ENCODE measurements around the gene TMEM107. TPM values are rescaled to one million over a fixed set of nuclear protein-coding genes. Genes with fewer than 3 reads are reported as not detected.

The TMEM107 gene
- total RNA-seq, 1 experiment from 2014 or later = 30.1 TPM

DNA sequence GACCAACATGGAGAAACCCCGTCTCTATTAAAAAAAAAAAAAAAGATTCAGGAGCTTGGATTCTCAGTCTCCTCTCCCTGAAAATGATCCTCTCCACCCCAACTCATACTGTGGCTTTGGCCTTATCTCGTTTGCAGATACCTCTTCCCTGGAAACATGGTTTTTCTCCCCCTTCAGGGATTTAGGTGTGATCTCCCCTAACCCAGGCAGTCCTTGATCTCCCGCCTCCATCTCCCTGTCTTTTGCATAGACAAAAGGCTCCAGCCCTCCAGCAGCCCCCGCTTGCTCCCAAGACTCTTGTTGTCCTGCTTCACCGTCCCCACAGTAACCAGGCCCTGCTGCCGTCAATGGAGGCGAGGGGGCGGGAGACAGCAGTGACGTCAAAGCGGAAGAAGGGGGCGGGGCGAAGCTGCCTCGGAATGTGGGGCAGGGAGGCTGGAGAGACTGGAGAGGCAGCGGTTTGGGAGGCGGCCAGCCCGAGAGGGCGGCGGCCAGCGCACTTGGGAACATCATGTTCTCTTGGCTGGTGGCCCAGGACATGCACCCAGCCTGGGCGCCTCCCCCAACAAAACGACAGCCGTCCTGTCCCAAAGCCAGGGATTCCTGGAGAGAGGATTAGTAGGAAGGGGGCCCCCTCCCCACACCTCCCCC lies 22.1 kb downstream of the TMEM107 start (continued):
- peak; percentile 36 for TF ChIP-seq TCF7L2 (IDR thresholded peaks at IDR 0.05; ENCODE audit: borderline replicate concordance, extremely low read depth, insufficient read depth, insufficient read length)
- no peak for TF ChIP-seq FOSL1 (IDR thresholded peaks at IDR 0.05; ENCODE audit: low read depth)
- no peak; the same call in 1 of the 2 replicates for TF ChIP-seq ELF1 (IDR thresholded peaks at IDR 0.05; ENCODE audit: borderline replicate concordance, low read depth)

GRCh38 chr17:8153525-8153956 lies 22.6 kb downstream of the TMEM107 start:
- intact Hi-C loops (cut with micrococcal nuclease) = no loop called here
- ChIA-PET POLR2A (interaction anchor here (1.0 to 9.4 kb wide), 6 partner anchors 14 to 57 kb away, joined by 3 to 95 read pairs (median 4); partner anchors contain the start of genes ALOXE3 and AURKB), RAD21 (ENCODE audit: low non-redundant PET in 1 of 2, low total read pairs in 2 of 2, uncharacterized antibody in 2 of 2, unreplicated experiment in 2 of 2) (no interaction called here), CTCF (interaction anchor here (1.4 to 1.6 kb wide), 2 partner anchors 34 to 60 kb away, joined by 4 read pairs; no protein-coding TSS in a partner anchor)
- ATAC-seq = no peak
- Histone ChIP-seq H3K4me1 (ENCODE audit: control insufficient read depth in 1 of 2, insufficient read depth in 2 of 2, low read length in 2 of 2) (peaks cover 42 to 75% of the 10 kb centered on the region in 2 experiments), H3K36me3 (ENCODE audit: control insufficient read depth in 1 of 2, insufficient read depth in 2 of 2, low read length in 2 of 2) (peaks cover 13 to 19% of the 10 kb centered on the region in 2 experiments), H3K9me2 (ENCODE audit: insufficient read depth) (no peaks in the 10 kb centered on the region), H3K4me2 (ENCODE audit: low read length) (peak overlapping the region; percentile 100), H3K9ac (ENCODE audit: low read length) (peak overlapping the region; percentile 99), H3K27me3 (ENCODE audit: insufficient read depth, low read length) (no peaks in the 10 kb centered on the region), H3K4me3 (replicated peaks in 1 of 2; ENCODE audit: low read depth in 1 of 2, low read length in 2 of 2) (peak overlapping the region; percentile 48 to 95), H3K9me3 (ENCODE audit: control insufficient read depth in 1 of 2, insufficient read depth in 1 of 2, low read depth in 1 of 2, low read length in 2 of 2) (no peaks in the 10 kb centered on the region), H3K27ac (ENCODE audit: low read depth, low read length) (peak overlapping the region; percentile 77), H4K20me1 (ENCODE audit: insufficient read depth) (no peaks in the 10 kb centered on the region), H3K79me2 (ENCODE audit: insufficient read depth, low read length) (peaks cover 57% of the 10 kb centered on the region), H2AFZ (ENCODE audit: low read depth, low read length, poor library complexity, severe bottlenecking) (no peak overlapping the region)
- DNase-seq (ENCODE audit: low read depth, low spot score) = no peak
- TF ChIP-seq POLR2A (IDR thresholded peaks at IDR 0.05; ENCODE audit: borderline replicate concordance, extremely low read depth, insufficient read depth, insufficient read length) = no peak
- peak; percentile 58 for TF ChIP-seq MAX (IDR thresholded peaks at IDR 0.05)
- TF ChIP-seq EZH2 (IDR thresholded peaks at IDR 0.05) = no peak
- no TSS peak for BruUV-seq (replicated peaks)

GRCh38 chr17:8153031-8153451 lies 23.1 kb downstream of the TMEM107 start:
- no peaks in the 10 kb centered on the region for H3K27me3 ChIP-seq (ENCODE audit: insufficient read depth, low read length)
- H3K36me3 ChIP-seq (ENCODE audit: control insufficient read depth in 1 of 2, insufficient read depth in 2 of 2, low read length in 2 of 2) = peaks cover 18 to 24% of the 10 kb centered on the region in 2 experiments
- H3K9ac ChIP-seq (ENCODE audit: low read length) = peak overlapping the region; percentile 99
- peaks cover 57% of the 10 kb centered on the region for H3K79me2 ChIP-seq (ENCODE audit: insufficient read depth, low read length)
- POLR2A ChIA-PET = interaction anchor here (1.1 to 9.4 kb wide), 2 partner anchors 13 to 19 kb away, joined by 4 to 95 read pairs; no protein-coding TSS in a partner anchor
- intact Hi-C loops (cut with micrococcal nuclease) = no loop called here
- H3K9me3 ChIP-seq (ENCODE audit: control insufficient read depth in 1 of 2, insufficient read depth in 1 of 2, low read depth in 1 of 2, low read length in 2 of 2) = no peaks in the 10 kb centered on the region
- ATAC-seq = no peak
- BruUV-seq (replicated peaks) = no TSS peak
- no peak for DNase-seq (ENCODE audit: low read depth, low spot score)
- H3K4me2 ChIP-seq (ENCODE audit: low read length) = peak overlapping the region; percentile 100
- no peaks in the 10 kb centered on the region for H4K20me1 ChIP-seq (ENCODE audit: insufficient read depth)
- CTCF ChIA-PET = interaction anchor here (1.6 kb wide), 1 partner anchor 59 kb away, joined by 4 read pairs; no protein-coding TSS in a partner anchor
- H2AFZ ChIP-seq (ENCODE audit: low read depth, low read length, poor library complexity, severe bottlenecking) = no peak overlapping the region
- peak overlapping the region in 1 of 2 experiments; percentile 95; a peak in 3 of 4 replicates for H3K4me3 ChIP-seq (replicated peaks in 1 of 2; ENCODE audit: low read depth in 1 of 2, low read length in 2 of 2)
- H3K27ac ChIP-seq (ENCODE audit: low read depth, low read length) = peak overlapping the region; percentile 77
- TF ChIP-seq JUND (IDR thresholded peaks at IDR 0.05) = no peak
- no peak for TF ChIP-seq SIN3A (IDR thresholded peaks at IDR 0.05; ENCODE audit: low read depth)
- TF ChIP-seq TCF7L2 (IDR thresholded peaks at IDR 0.05; ENCODE audit: borderline replicate concordance, extremely low read depth, insufficient read depth, insufficient read length) = no peak
- no peak for TF ChIP-seq CEBPB (IDR thresholded peaks at IDR 0.05; ENCODE audit: low read depth)
- no peak for TF ChIP-seq POLR2A (IDR thresholded peaks at IDR 0.05; ENCODE audit: borderline replicate concordance, extremely low read depth, insufficient read depth, insufficient read length)
- TF ChIP-seq ELF1 (IDR thresholded peaks at IDR 0.05; ENCODE audit: borderline replicate concordance, low read depth) = no peak
- peaks cover 39 to 70% of the 10 kb centered on the region in 2 experiments for H3K4me1 ChIP-seq (ENCODE audit: control insufficient read depth in 1 of 2, insufficient read depth in 2 of 2, low read length in 2 of 2)
- H3K9me2 ChIP-seq (ENCODE audit: insufficient read depth) = no peaks in the 10 kb centered on the region
- RAD21 ChIA-PET (ENCODE audit: low non-redundant PET in 1 of 2, low total read pairs in 2 of 2, uncharacterized antibody in 2 of 2, unreplicated experiment in 2 of 2) = no interaction called here
